Esophagus squamous epithelium (tissue), 5 donors: Measurements from ENCODE around the gene CAMTA1. TPM values are rescaled to one million over a fixed set of nuclear protein-coding genes. Genes with fewer than 3 reads are reported as not detected.

Experiments used
- DNase-seq: peaks from one replicate; lab custom pipeline; 2025; lab: John Stamatoyannopoulos, UW
- H3K27ac ChIP-seq, 4 donors: fragments of 200-600 bp; sonication (generic); one replicate each; pipeline ENCODE4 v1.5.1; 2016 to 2019; ENCODE audit warnings: mild to moderate bottlenecking in 1 of 4
- H3K27me3 ChIP-seq, 4 donors: fragments of 200-600 bp; sonication (generic); 1 replicate in 3 of 4; 2 replicates in 1 of 4; pipeline versions ENCODE4 v1.5.1 to v1.6.0; 2017 to 2021; ENCODE audit warnings: antibody characterized with exemption in 1 of 4
- H3K36me3 ChIP-seq, 3 donors: fragments of 200-600 bp; sonication (generic); one replicate each; pipeline ENCODE4 v1.5.1; 2016 to 2019
- H3K4me1 ChIP-seq, 3 donors: fragments of 200-600 bp; sonication (generic); one replicate each; pipeline ENCODE4 v1.5.1; 2017 to 2019
- H3K4me3 ChIP-seq, 4 donors: fragments of 200-600 bp; sonication (generic); 1 replicate in 3 of 4; 2 replicates in 1 of 4; pipeline ENCODE4 v1.5.1; 2016 to 2019; ENCODE audit warnings: mild to moderate bottlenecking in 2 of 4, moderate library complexity in 1 of 4
- H3K9me3 ChIP-seq, 3 donors: fragments of 200-600 bp; sonication (generic); one replicate each; pipeline ENCODE4 v1.5.1; 2016 to 2019
- POLR2A ChIP-seq, 4 donors: fragments of 450-650 bp; IDR thresholded peaks; one replicate each; pipeline ENCODE4 v1.6.1; 2017; ENCODE audit warnings: antibody characterized with exemption in 4 of 4, mild to moderate bottlenecking in 4 of 4, moderate library complexity in 3 of 4
- whole genome bisulfite sequencing, 2 donors: methylation state at CpG; one replicate each; pipeline ENCODE4 v1.1.5; 2018; 5-methylcytosine and 5-hydroxymethylcytosine counted together
- intact Hi-C: fragments of 100-400 bp; cut with DNase I; formaldehyde crosslinking; loops from one replicate; pipeline ENCODE4 v1.15.0; 2022
- total RNA-seq, 4 donors: library from RNA; depleted of rRNA; stranded (reverse); fragments of >200 nt; gene quantifications; one replicate each; pipeline ENCODE4 v1.1.0, GENCODE V29; 2016
- TF ChIP-seq, protein P1 (sequence below), 6 experiments: fragments of 450-650 bp in 4 of 6; fragments of 200-600 bp in 2 of 6; sonication (generic) in 2 of 6; IDR thresholded peaks; one replicate each; pipeline ENCODE4 v1.5.1; 2016 to 2019; ENCODE audit warnings: antibody characterized with exemption in 6 of 6, mild to moderate bottlenecking in 4 of 6, moderate library complexity in 4 of 6
- donor health status: DM: yes; HTN: yes; CAD: no.

Gene CAMTA1
- total RNA-seq, 4 donors from 2014 or later: 31.3 to 77.4 (median 45.9) TPM

- Histone ChIP-seq H3K27ac (no peak overlapping the region), H3K36me3 (no peaks in the 10 kb centered on the region), H3K9me3 (no peaks in the 10 kb centered on the region), H3K4me1 (no peaks in the 10 kb centered on the region), H3K4me3 (no peak overlapping the region), H3K27me3 (peaks cover 0 to 23% (median 0%) of the 10 kb centered on the region in 4 donors)
- no peak for DNase-seq
- TF ChIP-seq POLR2A (IDR thresholded peaks at IDR 0.05): no peak
- TF ChIP-seq, protein P1, sequence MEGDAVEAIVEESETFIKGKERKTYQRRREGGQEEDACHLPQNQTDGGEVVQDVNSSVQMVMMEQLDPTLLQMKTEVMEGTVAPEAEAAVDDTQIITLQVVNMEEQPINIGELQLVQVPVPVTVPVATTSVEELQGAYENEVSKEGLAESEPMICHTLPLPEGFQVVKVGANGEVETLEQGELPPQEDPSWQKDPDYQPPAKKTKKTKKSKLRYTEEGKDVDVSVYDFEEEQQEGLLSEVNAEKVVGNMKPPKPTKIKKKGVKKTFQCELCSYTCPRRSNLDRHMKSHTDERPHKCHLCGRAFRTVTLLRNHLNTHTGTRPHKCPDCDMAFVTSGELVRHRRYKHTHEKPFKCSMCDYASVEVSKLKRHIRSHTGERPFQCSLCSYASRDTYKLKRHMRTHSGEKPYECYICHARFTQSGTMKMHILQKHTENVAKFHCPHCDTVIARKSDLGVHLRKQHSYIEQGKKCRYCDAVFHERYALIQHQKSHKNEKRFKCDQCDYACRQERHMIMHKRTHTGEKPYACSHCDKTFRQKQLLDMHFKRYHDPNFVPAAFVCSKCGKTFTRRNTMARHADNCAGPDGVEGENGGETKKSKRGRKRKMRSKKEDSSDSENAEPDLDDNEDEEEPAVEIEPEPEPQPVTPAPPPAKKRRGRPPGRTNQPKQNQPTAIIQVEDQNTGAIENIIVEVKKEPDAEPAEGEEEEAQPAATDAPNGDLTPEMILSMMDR (IDR thresholded peaks at IDR 0.05): peak in 1 of 6 experiments; percentile 26
- WGBS, 2 donors: 97% methylated on average over 7 of the region's 16 CpGs; no CpG with 5 or more reads in 1 of the 2 donors
- intact Hi-C loops: no loop called here
Observed at GRCh38 chr1:7561331-7561921, 776.2 kb downstream of the CAMTA1 start.

DNA sequence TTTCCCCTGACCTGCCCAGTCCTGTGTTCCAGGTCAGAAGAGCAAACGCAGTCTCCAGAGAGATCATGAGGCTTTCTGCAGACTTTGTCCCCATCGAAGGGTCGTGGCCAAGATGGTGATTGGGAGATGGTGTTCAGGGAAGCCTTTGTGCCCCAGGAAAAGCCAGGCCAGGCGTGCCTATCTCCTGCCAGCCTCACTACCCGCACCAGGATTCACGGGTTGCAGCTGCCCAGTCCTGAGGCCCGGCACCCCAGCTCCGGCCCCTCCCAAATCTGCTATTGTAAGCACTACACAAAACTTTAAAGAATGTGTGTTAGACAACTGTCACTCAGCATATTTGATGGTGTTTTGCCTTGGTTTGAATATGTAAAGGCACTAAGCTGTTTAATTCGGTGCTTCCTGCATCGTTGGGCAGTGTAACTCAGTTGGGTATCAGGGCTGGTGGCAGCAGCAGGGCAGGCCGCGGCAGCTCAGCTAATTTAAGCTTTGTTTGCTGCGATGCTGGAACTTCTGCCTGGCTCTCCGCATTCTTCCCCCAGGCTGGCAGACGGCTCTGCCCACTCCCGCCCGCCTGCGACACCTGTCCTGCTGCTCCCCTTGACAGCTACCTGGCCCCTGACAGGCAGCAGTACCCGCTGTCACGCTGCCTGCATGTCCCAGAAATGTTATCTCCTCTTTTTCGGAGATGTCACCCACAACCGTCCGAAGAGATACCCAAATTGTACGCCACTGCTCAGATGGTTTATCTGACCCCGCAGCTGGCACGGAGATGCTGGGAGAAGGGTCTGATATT lies 776.9 kb downstream of the CAMTA1 start:
- no peak for TF ChIP-seq POLR2A (IDR thresholded peaks at IDR 0.05)
- TF ChIP-seq, protein P1 (IDR thresholded peaks at IDR 0.05): no peak
- Histone ChIP-seq H3K4me3 (no peak overlapping the region), H3K27ac (no peak overlapping the region), H3K9me3 (no peaks in the 10 kb centered on the region), H3K27me3 (peaks cover 0 to 23% (median 0%) of the 10 kb centered on the region in 4 donors), H3K4me1 (no peaks in the 10 kb centered on the region), H3K36me3 (no peaks in the 10 kb centered on the region)
- intact Hi-C loops: no loop called here
- WGBS, 2 donors: 83 to 87% methylated on average over 19 to 20 of the region's 26 CpGs
- no peak for DNase-seq

- Histone ChIP-seq H3K36me3 (no peaks in the 10 kb centered on the region), H3K9me3 (no peaks in the 10 kb centered on the region), H3K4me1 (no peaks in the 10 kb centered on the region), H3K4me3 (no peak overlapping the region), H3K27me3 (peaks cover 0 to 19% (median 0%) of the 10 kb centered on the region in 4 donors), H3K27ac (no peak overlapping the region)
- no peak for TF ChIP-seq POLR2A (IDR thresholded peaks at IDR 0.05)
- TF ChIP-seq, protein P1 (IDR thresholded peaks at IDR 0.05): no peak
- intact Hi-C loops: no loop called here
- 91 to 94% methylated on average over 7 to 12 of the region's 21 CpGs for WGBS, 2 donors
- no peak for DNase-seq
Observed at GRCh38 chr1:7562729-7563605, 777.7 kb downstream of the CAMTA1 start.

GRCh38 chr1:7564137-7564536 lies 778.9 kb downstream of the CAMTA1 start:
- intact Hi-C loops: no loop called here
- TF ChIP-seq, protein P1 (IDR thresholded peaks at IDR 0.05): no peak
- no peak for TF ChIP-seq POLR2A (IDR thresholded peaks at IDR 0.05)
- DNase-seq: no peak
- Histone ChIP-seq H3K4me1 (no peaks in the 10 kb centered on the region), H3K4me3 (no peak overlapping the region), H3K36me3 (no peaks in the 10 kb centered on the region), H3K9me3 (no peaks in the 10 kb centered on the region), H3K27me3 (peaks cover 0 to 12% (median 0%) of the 10 kb centered on the region in 4 donors), H3K27ac (no peak overlapping the region)
- WGBS, 2 donors: 78 to 81% methylated on average over 4 to 12 of the region's 12 CpGs
